Activated CD4-positive, alpha-beta T cell treated with anti-CD3 and anti-CD28 coated beads for 4 hours (primary cell): Measurements from ENCODE around the gene ZBED4.
A peak's percentile ranks its signal among the peaks of the same experiment; 100 is the strongest.
"Not testable (repeated sequence)": the region's sequence is repeated elsewhere in the genome, so short reads cannot be mapped to it uniquely, and the experiment has no call there.

Experiments used
- DNase-seq, 2 donors: peaks; one replicate each; pipeline ENCODE4 v3.0.0-alpha.2; 2020

ZBED4 gene

GRCh38 chr22:49852898-49853894, at the start of gene ZBED4:
Gene ZBED4 (plus strand): TSS chr22:49853844. CDS start chr22:49883663, 29,819 bp downstream.
- peak; percentile 97 to 98 for DNase-seq

GRCh38 chr22:49807129-49807528, 46.5 kb upstream of the ZBED4 start:
- DNase-seq: no peak

- peak; percentile 25 to 36 for DNase-seq
Measured at GRCh38 chr22:49807780-49808708, 45.6 kb upstream of the ZBED4 start.

- no peak for DNase-seq
Measured at GRCh38 chr22:49810363-49811019, 43.2 kb upstream of the ZBED4 start.

GRCh38 chr22:49811020-49811791, 42.4 kb upstream of the ZBED4 start:
- no peak for DNase-seq

- no peak for DNase-seq
Measured at GRCh38 chr22:49812838-49813237, 40.8 kb upstream of the ZBED4 start.

GRCh38 chr22:49814164-49814686, 39.4 kb upstream of the ZBED4 start:
- DNase-seq: no peak

- no peak for DNase-seq
Measured at GRCh38 chr22:49814856-49815255, 38.8 kb upstream of the ZBED4 start.

- no peak for DNase-seq
Measured at GRCh38 chr22:49815641-49816091, 38.0 kb upstream of the ZBED4 start.

GRCh38 chr22:49817359-49817758, 36.3 kb upstream of the ZBED4 start:
- no peak for DNase-seq

- no peak for DNase-seq
Measured at GRCh38 chr22:49820984-49821383, 32.7 kb upstream of the ZBED4 start.

GRCh38 chr22:49821741-49822140, 31.9 kb upstream of the ZBED4 start:
- not testable (repeated sequence) for DNase-seq

- DNase-seq: no peak
Measured at GRCh38 chr22:49823289-49824045, 30.2 kb upstream of the ZBED4 start.

GRCh38 chr22:49824185-49824925, 29.3 kb upstream of the ZBED4 start:
- DNase-seq: no peak

GRCh38 chr22:49824936-49825335, 28.7 kb upstream of the ZBED4 start:
- no peak for DNase-seq

GRCh38 chr22:49825436-49825835, 28.2 kb upstream of the ZBED4 start:
- no peak for DNase-seq

GRCh38 chr22:49825944-49826602, 27.6 kb upstream of the ZBED4 start:
- DNase-seq: peak; percentile 59 to 67

GRCh38 chr22:49826603-49827270, 26.9 kb upstream of the ZBED4 start:
- peak in 1 of 2 donors; percentile 40 for DNase-seq
